ENCODE results near the gene MRPL24. TPM values are rescaled to one million over a fixed set of nuclear protein-coding genes. Genes with fewer than 3 reads are reported as not detected.

Gene MRPL24
- total RNA-seq, 1 experiment from 2014 or later, result 27.3 TPM

- Histone ChIP-seq H3K9ac (ENCODE audit: extremely low read depth, insufficient read length, low read length) (no peak overlapping the region), H4K91ac (ENCODE audit: insufficient read length, low read depth, low read length) (no peak overlapping the region), H2BK12ac (ENCODE audit: insufficient read length, low read depth, low read length) (no peak overlapping the region), H3K27ac (ENCODE audit: insufficient read length, low read depth, low read length) (no peak overlapping the region), H3K23ac (ENCODE audit: insufficient read length, low read depth, low read length) (no peak overlapping the region), H4K20me1 (ENCODE audit: control insufficient read depth, insufficient read depth, insufficient read length) (no peaks in the 10 kb centered on the region), H3K9me3 (ENCODE audit: control insufficient read depth, low read depth, low read length) (no peaks in the 10 kb centered on the region), H3T11ph (ENCODE audit: low read length) (no peak overlapping the region), H3K56ac (ENCODE audit: insufficient read length, low read depth, low read length) (no peak overlapping the region), H4K8ac (replicated peaks; ENCODE audit: insufficient read length, low read depth, low read length) (no peak overlapping the region), H2BK120ac (ENCODE audit: low read depth, low read length, poor library complexity, severe bottlenecking) (no peak overlapping the region), H3K14ac (ENCODE audit: insufficient read depth, low read length) (no peak overlapping the region; the same call in 1 of the 2 replicates), H4K5ac (ENCODE audit: insufficient read length, low read depth, low read length) (no peak overlapping the region), H2BK5ac (ENCODE audit: insufficient read length, low read length) (no peak overlapping the region), H2BK20ac (ENCODE audit: low read depth, low read length, poor library complexity, severe bottlenecking) (no peak overlapping the region), H2AK5ac (ENCODE audit: insufficient read length, low read length) (no peak overlapping the region), H3K23me2 (ENCODE audit: insufficient read length, low read depth, low read length, poor library complexity, severe bottlenecking) (peaks cover 13% of the 10 kb centered on the region), H2BK15ac (ENCODE audit: low read depth, low read length) (no peak overlapping the region), H3K79me2 (ENCODE audit: insufficient read depth, low read length) (no peaks in the 10 kb centered on the region), H2AFZ (ENCODE audit: low read length) (no peak overlapping the region), H3K79me1 (ENCODE audit: insufficient read depth, low read depth, low read length, poor library complexity, severe bottlenecking) (no peaks in the 10 kb centered on the region), H3K4ac (ENCODE audit: low read depth, low read length) (no peak overlapping the region), H3K4me2 (ENCODE audit: insufficient read depth, insufficient read length, low read length) (no peak overlapping the region), H3K4me1 (ENCODE audit: insufficient read depth, low read length) (peaks cover 11% of the 10 kb centered on the region; the same call in 1 of the 2 replicates), H3K18ac (ENCODE audit: insufficient read length, low read depth, low read length) (no peak overlapping the region), H3K27me3 (ENCODE audit: insufficient read depth, low read length) (no peaks in the 10 kb centered on the region)
- no peaks in the 10 kb centered on the region for H3K9me3 Mint-ChIP-seq
- no CpG with 5 or more reads among the region's 9 CpGs for WGBS (ENCODE audit: extremely low coverage, insufficient read length, low lambda C conversion rate)
- no peak for DNase-seq
- peaks cover 0 to 8% (median 0%) of the 10 kb centered on the region in 3 experiments; a peak in 3 of 7 replicates for H3K36me3 Mint-ChIP-seq (ENCODE audit: insufficient read depth in 1 of 3, low read depth in 3 of 3)
- H3K27ac Mint-ChIP-seq, result peak overlapping the region; percentile 28 to 76 (median 49); a peak in 3 of 7 replicates
- peaks cover 3% of the 10 kb centered on the region for H3K27me3 Mint-ChIP-seq (ENCODE audit: low read depth)
- TF ChIP-seq, protein P1, sequence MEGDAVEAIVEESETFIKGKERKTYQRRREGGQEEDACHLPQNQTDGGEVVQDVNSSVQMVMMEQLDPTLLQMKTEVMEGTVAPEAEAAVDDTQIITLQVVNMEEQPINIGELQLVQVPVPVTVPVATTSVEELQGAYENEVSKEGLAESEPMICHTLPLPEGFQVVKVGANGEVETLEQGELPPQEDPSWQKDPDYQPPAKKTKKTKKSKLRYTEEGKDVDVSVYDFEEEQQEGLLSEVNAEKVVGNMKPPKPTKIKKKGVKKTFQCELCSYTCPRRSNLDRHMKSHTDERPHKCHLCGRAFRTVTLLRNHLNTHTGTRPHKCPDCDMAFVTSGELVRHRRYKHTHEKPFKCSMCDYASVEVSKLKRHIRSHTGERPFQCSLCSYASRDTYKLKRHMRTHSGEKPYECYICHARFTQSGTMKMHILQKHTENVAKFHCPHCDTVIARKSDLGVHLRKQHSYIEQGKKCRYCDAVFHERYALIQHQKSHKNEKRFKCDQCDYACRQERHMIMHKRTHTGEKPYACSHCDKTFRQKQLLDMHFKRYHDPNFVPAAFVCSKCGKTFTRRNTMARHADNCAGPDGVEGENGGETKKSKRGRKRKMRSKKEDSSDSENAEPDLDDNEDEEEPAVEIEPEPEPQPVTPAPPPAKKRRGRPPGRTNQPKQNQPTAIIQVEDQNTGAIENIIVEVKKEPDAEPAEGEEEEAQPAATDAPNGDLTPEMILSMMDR (conservative IDR thresholded peaks at IDR 0.05), result no peak
- H3K4me1 Mint-ChIP-seq, result peaks cover 58 to 69% of the 10 kb centered on the region in 2 experiments
- no peak overlapping the region for H3K4me3 Mint-ChIP-seq
Observed at GRCh38 chr1:156711011-156711817, 29.7 kb downstream of the MRPL24 start.
